Keratinocyte (primary cell): ENCODE results near the gene PLEKHO2.

Source experiments
- EZH2 ChIP-seq: IDR thresholded peaks from one replicate; pipeline ENCODE4 v1.6.1; 2012; ENCODE audit warnings: inconsistent platforms, mild to moderate bottlenecking, low read length, moderate library complexity
- TF ChIP-seq, protein P1 (sequence below), 3 experiments: IDR thresholded peaks in 1 of 3; conservative IDR thresholded peaks in 1 of 3; optimal IDR thresholded peaks in 1 of 3; 2 replicates in 2 of 3; 3 replicates in 1 of 3; pipeline versions ENCODE3 to v1.5.1; 2011; ENCODE audit warnings: low read length in 3 of 3, mild to moderate bottlenecking in 3 of 3, moderate library complexity in 2 of 3, control low read depth in 1 of 3, inconsistent platforms in 1 of 3; ENCODE audit not compliant: insufficient read depth in 2 of 3; ENCODE audit errors: extremely low read depth in 1 of 3

DNA sequence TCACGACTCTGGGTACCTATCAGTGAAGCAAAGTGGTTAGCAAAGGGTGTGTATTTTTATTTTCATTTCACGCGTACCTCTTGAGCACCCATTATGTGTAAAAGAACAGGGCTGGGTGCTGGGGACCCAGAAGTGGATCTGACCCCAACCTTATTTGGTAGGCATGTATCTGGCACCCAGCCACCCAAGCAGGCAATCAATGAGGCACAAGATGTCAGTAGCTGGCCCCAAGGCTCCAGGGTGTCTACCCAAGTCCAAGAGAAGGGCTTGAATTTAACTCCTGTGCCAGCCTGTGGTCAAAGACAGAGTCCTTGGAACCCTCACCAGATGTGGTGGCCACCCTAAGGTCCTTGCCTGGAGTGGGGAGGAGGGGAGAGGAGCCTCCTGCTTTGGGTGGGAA is 5.7 kb downstream of the PLEKHO2 start:
- TF ChIP-seq, protein P1, sequence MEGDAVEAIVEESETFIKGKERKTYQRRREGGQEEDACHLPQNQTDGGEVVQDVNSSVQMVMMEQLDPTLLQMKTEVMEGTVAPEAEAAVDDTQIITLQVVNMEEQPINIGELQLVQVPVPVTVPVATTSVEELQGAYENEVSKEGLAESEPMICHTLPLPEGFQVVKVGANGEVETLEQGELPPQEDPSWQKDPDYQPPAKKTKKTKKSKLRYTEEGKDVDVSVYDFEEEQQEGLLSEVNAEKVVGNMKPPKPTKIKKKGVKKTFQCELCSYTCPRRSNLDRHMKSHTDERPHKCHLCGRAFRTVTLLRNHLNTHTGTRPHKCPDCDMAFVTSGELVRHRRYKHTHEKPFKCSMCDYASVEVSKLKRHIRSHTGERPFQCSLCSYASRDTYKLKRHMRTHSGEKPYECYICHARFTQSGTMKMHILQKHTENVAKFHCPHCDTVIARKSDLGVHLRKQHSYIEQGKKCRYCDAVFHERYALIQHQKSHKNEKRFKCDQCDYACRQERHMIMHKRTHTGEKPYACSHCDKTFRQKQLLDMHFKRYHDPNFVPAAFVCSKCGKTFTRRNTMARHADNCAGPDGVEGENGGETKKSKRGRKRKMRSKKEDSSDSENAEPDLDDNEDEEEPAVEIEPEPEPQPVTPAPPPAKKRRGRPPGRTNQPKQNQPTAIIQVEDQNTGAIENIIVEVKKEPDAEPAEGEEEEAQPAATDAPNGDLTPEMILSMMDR (optimal IDR thresholded peaks at IDR 0.05 in 1 of 3, IDR thresholded peaks at IDR 0.05 in 1 of 3, conservative IDR thresholded peaks at IDR 0.05 in 1 of 3; ENCODE audit: extremely low read depth in 1 of 3, insufficient read depth in 2 of 3, low read length in 3 of 3), result no peak
- TF ChIP-seq EZH2, result no peak
